K562 (cell line): ENCODE results near the gene CDKN2C. TPM values are rescaled to one million over a fixed set of nuclear protein-coding genes. Genes with fewer than 3 reads are reported as not detected.

Experiments used
- ATF1 ChIP-seq, 2 experiments: fragments of 450-650 bp in 1 of 2; IDR thresholded peaks; 2 replicates each; pipeline ENCODE4 v1.6.1; 2016; ENCODE audit warnings: missing compliant biosample characterization in 1 of 2, missing genetic modification characterization in 1 of 2
- BRF1 ChIP-seq: IDR thresholded peaks from 3 replicates; pipeline ENCODE4 v1.6.1; 2011; ENCODE audit warnings: borderline replicate concordance, mild to moderate bottlenecking; ENCODE audit not compliant: insufficient read length; ENCODE audit errors: extremely low read depth
- FOXA1 ChIP-seq: fragments of 450-650 bp; IDR thresholded peaks from 2 replicates; pipeline ENCODE4 v1.6.1; 2016; ENCODE audit warnings: mild to moderate bottlenecking, borderline replicate concordance
- HMG20B ChIP-seq: fragments of 250-450 bp; sonication (Bioruptor Pico); IDR thresholded peaks from 2 replicates; pipeline ENCODE4 v1.5.0; 2021; ENCODE audit warnings: mild to moderate bottlenecking
- MCM3 ChIP-seq: fragments of 450-650 bp; IDR thresholded peaks from 2 replicates; pipeline ENCODE4 v1.6.1; 2016
- MTA2 ChIP-seq: fragments of 450-650 bp; IDR thresholded peaks from 2 replicates; pipeline ENCODE4 v1.6.1; 2016; ENCODE audit warnings: low read depth
- NCOA2 ChIP-seq, 2 experiments: fragments of 450-650 bp; IDR thresholded peaks; 2 replicates each; pipeline ENCODE4 v1.6.1; 2018; ENCODE audit warnings: mild to moderate bottlenecking in 2 of 2, moderate library complexity in 1 of 2; ENCODE audit not compliant: partially characterized antibody in 2 of 2
- NFE2 ChIP-seq: IDR thresholded peaks from 2 replicates; pipeline ENCODE4 v1.6.1; 2014; ENCODE audit warnings: antibody characterized with exemption, low read depth
- PHB2 ChIP-seq: fragments of 450-650 bp; IDR thresholded peaks from 2 replicates; pipeline ENCODE4 v1.6.1; 2017; ENCODE audit warnings: low read depth
- SETDB1 ChIP-seq: IDR thresholded peaks from one replicate; pipeline ENCODE4 v1.6.1; 2012; ENCODE audit warnings: low read length, control low read depth, inconsistent platforms
- TCF7L2 ChIP-seq: fragments of 150-350 bp; IDR thresholded peaks from 2 replicates; pipeline ENCODE4 v1.6.1; 2016; ENCODE audit warnings: low read depth, mild to moderate bottlenecking, low read length, moderate library complexity
- ZNF23 ChIP-seq: fragments of 250-450 bp; sonication (Bioruptor Pico); IDR thresholded peaks from 2 replicates; pipeline ENCODE4 v1.4.0; 2020; ENCODE audit warnings: mild to moderate bottlenecking
- ZNF584 ChIP-seq: fragments of 200-800 bp; sonication (Bioruptor generic); IDR thresholded peaks from 2 replicates; pipeline ENCODE4 v1.6.1; 2016; ENCODE audit warnings: low read depth, mild to moderate bottlenecking, missing genetic modification characterization, missing compliant biosample characterization
- polyA plus RNA-seq, 8 experiments: library from polyadenylated mRNA; depleted of rRNA in 4 of 8; stranded (reverse) in 5 of 8; unstranded in 3 of 8; fragments of >200 nt; fragmentation: Nextera tagmentation in 2 of 8; fragmentation: Illumina TruSeq in 1 of 8; extraction: Ambion mirVana in 2 of 8; extraction: Trizol in 1 of 8; gene quantifications; 2 replicates each; pipeline versions ENCODE4 v1.2.1 to v1.2.3, GENCODE V29; 2011 to 2014; ENCODE audit warnings: inconsistent platforms in 1 of 8, missing spikeins in 1 of 8
- total RNA-seq, 7 experiments: library from RNA; depleted of rRNA in 6 of 7; stranded (reverse); fragments of >200 nt in 6 of 7; fragmentation: Illumina TruSeq in 2 of 7; extraction: Trizol in 2 of 7; gene quantifications; 2 replicates each; pipeline versions ENCODE4 v1.2.1 to v1.2.3, GENCODE V29; 2011 to 2021; ENCODE audit warnings: low replicate concordance in 1 of 7
- TF ChIP-seq, protein P1 (sequence below): IDR thresholded peaks from 2 replicates; pipeline ENCODE4 v1.6.1; 2016; ENCODE audit warnings: missing genetic modification characterization, missing compliant biosample characterization
- TF ChIP-seq, protein P2 (sequence below): sonication (generic); formaldehyde crosslinking; IDR thresholded peaks from 2 replicates; pipeline ENCODE4 v1.8.0; 2022; ENCODE audit warnings: missing genetic modification reagents, mild to moderate bottlenecking, moderate library complexity, borderline replicate concordance
- TF ChIP-seq, protein P3 (sequence below), 2 experiments: fragments of 200-800 bp in 1 of 2; sonication (Bioruptor generic) in 1 of 2; sonication (generic) in 1 of 2; formaldehyde crosslinking in 1 of 2; IDR thresholded peaks in 1 of 2; conservative IDR thresholded peaks in 1 of 2; 2 replicates each; pipeline versions ENCODE4 v1.5.0 to v1.6.1; 2016 to 2020; ENCODE audit warnings: missing compliant biosample characterization in 1 of 2, missing genetic modification characterization in 1 of 2, missing genetic modification reagents in 1 of 2
- TF ChIP-seq, protein P4 (sequence below): sonication (generic); formaldehyde crosslinking; IDR thresholded peaks from 2 replicates; pipeline ENCODE4 v1.8.0; 2022; ENCODE audit warnings: mild to moderate bottlenecking, low read depth, missing genetic modification reagents
- TF ChIP-seq, protein P5 (sequence below): IDR thresholded peaks from 2 replicates; pipeline ENCODE4 v1.6.1; 2012; ENCODE audit warnings: low read depth, low read length, improper control_type of control experiment, borderline replicate concordance

CDKN2C gene
- total and polyA plus RNA-seq, 9 of the 15 experiments (the other 6 are each of a cell fraction or from before 2014, with no cell fraction given), result 11.9 to 74.3 (median 45.9) TPM

DNA sequence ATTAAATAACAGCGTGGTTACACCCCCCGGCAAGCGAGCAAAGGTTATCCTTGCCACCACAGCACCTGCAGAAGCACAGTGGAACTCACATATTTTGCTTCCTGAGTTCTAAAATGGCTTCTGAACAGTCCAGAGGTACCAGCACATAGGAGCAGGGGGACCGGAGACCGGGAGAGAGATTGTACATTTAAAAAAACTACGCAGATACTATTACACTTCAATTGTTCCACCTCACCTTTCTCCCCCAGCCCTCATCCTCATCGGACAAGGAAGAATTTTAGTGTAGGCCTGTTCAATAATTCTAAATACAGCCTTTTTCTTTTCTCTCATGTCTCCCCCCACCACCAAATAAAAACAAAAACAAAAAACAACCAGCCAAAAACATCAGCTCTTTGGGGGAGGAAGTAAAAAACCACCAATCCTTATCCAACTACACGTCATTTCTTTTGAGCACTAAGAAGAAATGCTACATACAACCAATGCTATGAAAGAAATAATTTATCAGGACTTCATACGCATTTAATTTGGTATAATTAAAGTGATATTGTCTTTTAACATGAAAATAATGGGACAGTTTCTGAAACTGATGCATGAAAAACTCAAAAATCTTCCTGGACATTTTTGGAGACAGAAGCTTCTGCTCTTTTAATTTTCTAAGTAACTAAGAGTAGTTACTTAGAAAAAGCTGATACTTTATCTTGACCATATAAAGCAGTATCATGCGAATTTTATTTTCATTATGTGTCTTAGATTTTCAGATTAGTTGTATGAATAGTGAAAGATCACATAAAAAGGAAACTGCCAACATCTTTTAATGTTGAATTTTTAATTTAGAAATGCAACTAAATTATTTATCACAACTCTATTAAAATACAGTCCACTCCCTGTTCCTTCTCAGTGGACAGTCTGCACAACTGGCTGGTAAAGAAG, 9.1 kb downstream of the CDKN2C start (continued):
- TF ChIP-seq, protein P1, sequence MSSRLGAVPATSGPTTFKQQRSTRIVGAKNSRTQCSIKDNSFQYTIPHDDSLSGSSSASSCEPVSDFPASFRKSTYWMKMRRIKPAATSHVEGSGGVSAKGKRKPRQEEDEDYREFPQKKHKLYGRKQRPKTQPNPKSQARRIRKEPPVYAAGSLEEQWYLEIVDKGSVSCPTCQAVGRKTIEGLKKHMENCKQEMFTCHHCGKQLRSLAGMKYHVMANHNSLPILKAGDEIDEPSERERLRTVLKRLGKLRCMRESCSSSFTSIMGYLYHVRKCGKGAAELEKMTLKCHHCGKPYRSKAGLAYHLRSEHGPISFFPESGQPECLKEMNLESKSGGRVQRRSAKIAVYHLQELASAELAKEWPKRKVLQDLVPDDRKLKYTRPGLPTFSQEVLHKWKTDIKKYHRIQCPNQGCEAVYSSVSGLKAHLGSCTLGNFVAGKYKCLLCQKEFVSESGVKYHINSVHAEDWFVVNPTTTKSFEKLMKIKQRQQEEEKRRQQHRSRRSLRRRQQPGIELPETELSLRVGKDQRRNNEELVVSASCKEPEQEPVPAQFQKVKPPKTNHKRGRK, result no peak
- TF ChIP-seq ZNF584 (CRISPR knock-in tag), result no peak
- no peak for TF ChIP-seq NFE2
- TF ChIP-seq BRF1, result no peak
- no peak for TF ChIP-seq PHB2
- TF ChIP-seq MCM3, result no peak
- peak; percentile 42; the same call in 1 of the 2 replicates for TF ChIP-seq MTA2
- TF ChIP-seq, protein P2, sequence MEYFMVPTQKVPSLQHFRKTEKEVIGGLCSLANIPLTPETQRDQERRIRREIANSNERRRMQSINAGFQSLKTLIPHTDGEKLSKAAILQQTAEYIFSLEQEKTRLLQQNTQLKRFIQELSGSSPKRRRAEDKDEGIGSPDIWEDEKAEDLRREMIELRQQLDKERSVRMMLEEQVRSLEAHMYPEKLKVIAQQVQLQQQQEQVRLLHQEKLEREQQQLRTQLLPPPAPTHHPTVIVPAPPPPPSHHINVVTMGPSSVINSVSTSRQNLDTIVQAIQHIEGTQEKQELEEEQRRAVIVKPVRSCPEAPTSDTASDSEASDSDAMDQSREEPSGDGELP (CRISPR knock-in tag), result no peak
- TF ChIP-seq TCF7L2, result no peak
- TF ChIP-seq HMG20B (CRISPR knock-in tag), result no peak
- TF ChIP-seq, protein P3, sequence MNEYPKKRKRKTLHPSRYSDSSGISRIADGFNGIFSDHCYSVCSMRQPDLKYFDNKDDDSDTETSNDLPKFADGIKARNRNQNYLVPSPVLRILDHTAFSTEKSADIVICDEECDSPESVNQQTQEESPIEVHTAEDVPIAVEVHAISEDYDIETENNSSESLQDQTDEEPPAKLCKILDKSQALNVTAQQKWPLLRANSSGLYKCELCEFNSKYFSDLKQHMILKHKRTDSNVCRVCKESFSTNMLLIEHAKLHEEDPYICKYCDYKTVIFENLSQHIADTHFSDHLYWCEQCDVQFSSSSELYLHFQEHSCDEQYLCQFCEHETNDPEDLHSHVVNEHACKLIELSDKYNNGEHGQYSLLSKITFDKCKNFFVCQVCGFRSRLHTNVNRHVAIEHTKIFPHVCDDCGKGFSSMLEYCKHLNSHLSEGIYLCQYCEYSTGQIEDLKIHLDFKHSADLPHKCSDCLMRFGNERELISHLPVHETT (CRISPR knock-in tag; conservative IDR thresholded peaks at IDR 0.05 in 1 of 2, IDR thresholded peaks at IDR 0.05 in 1 of 2), result no peak
- no peak for TF ChIP-seq ZNF23 (CRISPR knock-in tag)
- TF ChIP-seq, protein P4, sequence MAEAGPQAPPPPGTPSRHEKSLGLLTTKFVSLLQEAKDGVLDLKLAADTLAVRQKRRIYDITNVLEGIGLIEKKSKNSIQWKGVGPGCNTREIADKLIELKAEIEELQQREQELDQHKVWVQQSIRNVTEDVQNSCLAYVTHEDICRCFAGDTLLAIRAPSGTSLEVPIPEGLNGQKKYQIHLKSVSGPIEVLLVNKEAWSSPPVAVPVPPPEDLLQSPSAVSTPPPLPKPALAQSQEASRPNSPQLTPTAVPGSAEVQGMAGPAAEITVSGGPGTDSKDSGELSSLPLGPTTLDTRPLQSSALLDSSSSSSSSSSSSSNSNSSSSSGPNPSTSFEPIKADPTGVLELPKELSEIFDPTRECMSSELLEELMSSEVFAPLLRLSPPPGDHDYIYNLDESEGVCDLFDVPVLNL (CRISPR knock-in tag), result no peak
- TF ChIP-seq FOXA1, result no peak
- TF ChIP-seq NCOA2 (IDR thresholded peaks at IDR 0.05; ENCODE audit: partially characterized antibody in 2 of 2), result no peak
- TF ChIP-seq ATF1 (CRISPR knock-in tag; IDR thresholded peaks at IDR 0.05), result no peak
- TF ChIP-seq ATF1 (tag; IDR thresholded peaks at IDR 0.05), result peak; percentile 66
- TF ChIP-seq, protein P5, sequence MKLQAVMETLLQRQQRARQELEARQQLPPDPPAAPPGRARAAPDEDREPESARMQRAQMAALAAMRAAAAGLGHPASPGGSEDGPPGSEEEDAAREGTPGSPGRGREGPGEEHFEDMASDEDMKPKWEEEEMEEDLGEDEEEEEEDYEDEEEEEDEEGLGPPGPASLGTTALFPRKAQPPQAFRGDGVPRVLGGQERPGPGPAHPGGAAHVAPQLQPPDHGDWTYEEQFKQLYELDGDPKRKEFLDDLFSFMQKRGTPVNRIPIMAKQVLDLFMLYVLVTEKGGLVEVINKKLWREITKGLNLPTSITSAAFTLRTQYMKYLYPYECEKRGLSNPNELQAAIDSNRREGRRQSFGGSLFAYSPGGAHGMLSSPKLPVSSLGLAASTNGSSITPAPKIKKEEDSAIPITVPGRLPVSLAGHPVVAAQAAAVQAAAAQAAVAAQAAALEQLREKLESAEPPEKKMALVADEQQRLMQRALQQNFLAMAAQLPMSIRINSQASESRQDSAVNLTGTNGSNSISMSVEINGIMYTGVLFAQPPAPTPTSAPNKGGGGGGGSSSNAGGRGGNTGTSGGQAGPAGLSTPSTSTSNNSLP, result peak; percentile 76
- no peak for TF ChIP-seq SETDB1
